IPS-NIHi11 (cell line): Measurements from ENCODE around the gene CDRT15.
"Not testable (repeated sequence)": the region's sequence is repeated elsewhere in the genome, so short reads cannot be mapped to it uniquely, and the experiment has no call there.

ENCODE experiments used
- DNase-seq: peaks from one replicate; pipeline ENCODE4 v3.0.0; 2012; ENCODE audit warnings: mixed read lengths, low spot score

The CDRT15 gene

GRCh38 chr17:14206891-14207290, 29.8 kb downstream of the CDRT15 start:
- DNase-seq, result no peak

- DNase-seq, result no peak
Measured at GRCh38 chr17:14205992-14206461, 30.6 kb downstream of the CDRT15 start.

- no peak for DNase-seq
Measured at GRCh38 chr17:14205380-14205779, 31.3 kb downstream of the CDRT15 start.

GRCh38 chr17:14204546-14204945, 32.1 kb downstream of the CDRT15 start:
- DNase-seq, result no peak

- no peak for DNase-seq
Measured at GRCh38 chr17:14204084-14204483, 32.6 kb downstream of the CDRT15 start.

- no peak for DNase-seq
Measured at GRCh38 chr17:14203388-14203787, 33.3 kb downstream of the CDRT15 start.

GRCh38 chr17:14202388-14203166, 34.1 kb downstream of the CDRT15 start:
- DNase-seq, result no peak

- DNase-seq, result no peak
Measured at GRCh38 chr17:14201988-14202380, 34.7 kb downstream of the CDRT15 start.

- DNase-seq, result no peak
Measured at GRCh38 chr17:14201021-14201987, 35.4 kb downstream of the CDRT15 start.

- no peak for DNase-seq
Measured at GRCh38 chr17:14200354-14200753, 36.3 kb downstream of the CDRT15 start.

- DNase-seq, result no peak
Measured at GRCh38 chr17:14199601-14200000, 37.1 kb downstream of the CDRT15 start.

- no peak for DNase-seq
Measured at GRCh38 chr17:14198575-14198974, 38.1 kb downstream of the CDRT15 start.

- no peak for DNase-seq
Measured at GRCh38 chr17:14198013-14198412, 38.6 kb downstream of the CDRT15 start.

- DNase-seq, result no peak
Measured at GRCh38 chr17:14197586-14197985, 39.1 kb downstream of the CDRT15 start.

- DNase-seq, result no peak
Measured at GRCh38 chr17:14197057-14197456, 39.6 kb downstream of the CDRT15 start.

GRCh38 chr17:14196377-14196997, 40.2 kb downstream of the CDRT15 start:
- DNase-seq, result no peak

GRCh38 chr17:14192636-14193344, 43.9 kb downstream of the CDRT15 start:
- DNase-seq, result not testable (repeated sequence)

GRCh38 chr17:14192039-14192438, 44.6 kb downstream of the CDRT15 start:
- DNase-seq, result not testable (repeated sequence)

- DNase-seq, result not testable (repeated sequence)
Measured at GRCh38 chr17:14191469-14191868, 45.2 kb downstream of the CDRT15 start.

- DNase-seq, result not testable (repeated sequence)
Measured at GRCh38 chr17:14190774-14191173, 45.9 kb downstream of the CDRT15 start.

GRCh38 chr17:14186443-14186842, 50.2 kb downstream of the CDRT15 start:
- DNase-seq, result not testable (repeated sequence)
